Epithelial cell of alveolus of lung (primary cell): ENCODE data around the gene FASTKD3. TPM values are rescaled to one million over a fixed set of nuclear protein-coding genes. Genes with fewer than 3 reads are reported as not detected.

ENCODE experiments used
- total RNA-seq: library from RNA; depleted of rRNA; stranded (reverse); fragments of >200 nt; gene quantifications from 2 replicates; pipeline ENCODE4 v1.2.1, GENCODE V29; 2015

Gene FASTKD3
- total RNA-seq, result 7.2 and 18.8 TPM in 2 replicates

DNA sequence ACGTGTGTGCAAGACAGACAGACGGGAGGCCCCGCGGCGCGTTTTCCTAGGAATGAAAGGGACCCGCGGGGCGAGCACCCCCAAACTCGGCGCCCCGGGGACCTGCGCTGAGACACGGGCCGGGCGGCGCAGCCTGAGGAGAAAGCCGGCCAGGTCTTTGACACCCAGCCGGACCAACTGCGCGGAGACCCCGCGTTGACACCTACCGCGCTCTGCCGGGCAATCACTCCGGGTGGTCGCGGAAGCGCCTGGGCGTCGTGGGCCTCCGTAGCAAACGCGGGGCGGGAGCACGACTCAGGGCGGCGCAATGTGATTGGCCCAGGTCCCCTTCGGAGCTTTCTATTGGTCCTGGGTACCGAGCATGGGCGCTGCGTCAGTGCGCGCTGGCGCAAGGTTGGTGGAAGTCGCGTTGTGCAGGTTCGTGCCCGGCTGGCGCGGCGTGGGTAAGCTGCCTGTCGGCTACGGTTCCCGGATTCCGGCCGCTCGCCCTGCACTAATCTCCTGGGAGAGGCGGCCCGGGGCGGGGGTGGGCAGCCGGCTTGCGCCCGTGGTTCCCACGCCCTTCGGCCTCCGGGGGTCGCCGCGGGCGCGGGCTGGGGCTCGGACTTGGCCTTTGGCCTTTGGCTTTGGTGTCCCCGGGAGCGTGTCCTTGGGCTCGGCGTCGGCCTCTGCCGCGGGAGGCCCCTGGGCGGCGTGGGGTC, at the start of gene FASTKD3, which contains the start of gene MTRR:
Gene FASTKD3 (minus strand): TSS at position 259 of the 701 bp plus-strand sequence. CDS start 948 bp downstream, outside the sequence.
Gene MTRR (plus strand): TSS at position 376 of the 701 bp plus-strand sequence. CDS start 1,647 bp downstream, outside the sequence.

DNA sequence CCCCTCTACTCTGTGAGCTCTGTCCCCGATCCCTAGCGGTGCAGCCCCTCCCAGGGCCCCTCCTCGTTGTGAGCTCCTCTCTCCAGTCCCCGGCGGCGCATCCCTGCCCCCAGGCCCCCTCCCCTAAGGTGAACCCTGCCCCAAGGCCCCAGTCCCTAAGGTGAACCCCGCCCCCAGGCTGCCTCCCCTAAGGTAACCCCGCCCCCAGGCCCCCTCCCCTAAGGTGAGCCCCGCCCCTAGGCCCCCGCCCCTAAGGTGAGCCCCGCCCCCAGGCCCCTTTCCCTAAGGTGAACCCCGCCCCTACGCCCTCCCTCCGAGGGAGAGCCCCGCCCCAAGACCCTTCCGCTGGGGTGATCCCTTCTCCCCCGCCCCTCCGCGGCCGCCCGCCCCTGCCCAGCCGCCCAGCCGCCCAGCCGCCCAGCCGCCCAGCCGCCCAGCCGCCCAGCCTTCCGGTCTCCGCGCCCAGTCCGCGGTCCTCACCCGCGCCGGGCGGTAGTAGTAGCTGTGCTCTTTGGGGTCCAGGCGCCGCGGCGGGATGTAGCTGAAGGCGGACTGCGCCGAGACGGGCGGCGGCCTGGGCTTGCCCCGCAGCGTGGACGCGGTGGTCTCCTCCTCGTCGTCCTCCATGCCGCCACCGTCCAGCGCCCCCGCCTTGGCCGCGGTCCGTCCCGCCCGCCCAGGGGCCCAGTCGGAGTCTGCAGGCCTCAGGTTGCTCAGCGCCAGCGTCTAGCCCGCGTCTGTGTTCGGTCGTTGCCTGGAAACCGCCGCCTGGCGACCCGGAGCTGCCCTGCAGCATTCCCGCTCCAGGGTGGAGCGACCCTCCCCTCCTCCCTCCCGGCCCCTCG, 18.2 kb downstream of the FASTKD3 start, which contains the start of gene CFAP90:
Gene CFAP90 (minus strand): TSS at position 739 of the 845 bp plus-strand sequence. CDS start 112 bp downstream, at position 627.

Other genes with a start within 250 kb of the FASTKD3 start
- gene CFAP90, start 17.9 kb downstream of the FASTKD3 start, total RNA-seq, result 0.13 TPM in 1 of 2 replicates, not detected in the other
- gene MTRR, start 117 bp upstream of the FASTKD3 start, total RNA-seq, result 19.7 and 29.5 TPM in 2 replicates